Tibial nerve (tissue), 4 donors: Measurements from ENCODE around the gene GDF9.

Experiments used
- EP300 ChIP-seq, 2 donors: sonication (generic); formaldehyde crosslinking; IDR thresholded peaks; one replicate each; pipeline ENCODE4 v1.6.1; 2017; ENCODE audit warnings: antibody characterized with exemption in 2 of 2, mild to moderate bottlenecking in 1 of 2
- TF ChIP-seq, protein P1 (sequence below), 5 experiments: fragments of 200-600 bp in 3 of 5; fragments of 450-650 bp in 2 of 5; sonication (generic) in 3 of 5; IDR thresholded peaks; one replicate each; pipeline ENCODE4 v1.5.1; 2016 to 2019; ENCODE audit warnings: antibody characterized with exemption in 5 of 5, mild to moderate bottlenecking in 3 of 5, moderate library complexity in 2 of 5

DNA sequence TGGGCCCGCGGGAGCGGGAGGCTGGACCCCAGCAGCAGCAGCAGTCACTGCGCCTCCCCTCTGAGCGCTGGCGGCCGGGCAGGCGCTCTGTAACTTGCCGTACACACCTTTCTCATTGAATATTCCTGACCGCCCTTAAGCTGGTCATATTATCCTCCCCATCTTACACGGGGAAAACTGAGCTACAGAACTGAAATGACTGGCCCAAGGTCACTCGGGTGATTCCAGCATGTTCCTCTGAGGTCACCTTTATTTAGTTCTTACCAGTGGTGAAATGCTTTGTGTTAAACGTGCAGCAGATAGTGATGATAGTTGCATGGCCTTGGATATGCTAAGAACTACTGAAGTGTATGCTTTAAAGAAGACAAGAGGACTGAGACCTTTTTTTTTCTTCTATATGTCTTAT, 780 bp upstream of the GDF9 start:
- TF ChIP-seq, protein P1, sequence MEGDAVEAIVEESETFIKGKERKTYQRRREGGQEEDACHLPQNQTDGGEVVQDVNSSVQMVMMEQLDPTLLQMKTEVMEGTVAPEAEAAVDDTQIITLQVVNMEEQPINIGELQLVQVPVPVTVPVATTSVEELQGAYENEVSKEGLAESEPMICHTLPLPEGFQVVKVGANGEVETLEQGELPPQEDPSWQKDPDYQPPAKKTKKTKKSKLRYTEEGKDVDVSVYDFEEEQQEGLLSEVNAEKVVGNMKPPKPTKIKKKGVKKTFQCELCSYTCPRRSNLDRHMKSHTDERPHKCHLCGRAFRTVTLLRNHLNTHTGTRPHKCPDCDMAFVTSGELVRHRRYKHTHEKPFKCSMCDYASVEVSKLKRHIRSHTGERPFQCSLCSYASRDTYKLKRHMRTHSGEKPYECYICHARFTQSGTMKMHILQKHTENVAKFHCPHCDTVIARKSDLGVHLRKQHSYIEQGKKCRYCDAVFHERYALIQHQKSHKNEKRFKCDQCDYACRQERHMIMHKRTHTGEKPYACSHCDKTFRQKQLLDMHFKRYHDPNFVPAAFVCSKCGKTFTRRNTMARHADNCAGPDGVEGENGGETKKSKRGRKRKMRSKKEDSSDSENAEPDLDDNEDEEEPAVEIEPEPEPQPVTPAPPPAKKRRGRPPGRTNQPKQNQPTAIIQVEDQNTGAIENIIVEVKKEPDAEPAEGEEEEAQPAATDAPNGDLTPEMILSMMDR (IDR thresholded peaks at IDR 0.05): no peak
- no peak for TF ChIP-seq EP300 (IDR thresholded peaks at IDR 0.05)
